Fibroblast of pulmonary artery (primary cell): ENCODE measurements around the gene COLQ.
"Not testable (repeated sequence)": the region's sequence is repeated elsewhere in the genome, so short reads cannot be mapped to it uniquely, and the experiment has no call there.

Source experiments
- DNase-seq: peaks from one replicate; pipeline ENCODE4 v3.0.0-alpha.2; 2010; ENCODE audit warnings: low read depth
- H3K4me3 ChIP-seq: replicated peaks from 2 replicates; pipeline ENCODE4 v1.5.1; 2011; ENCODE audit warnings: low read depth, mild to moderate bottlenecking, control low read depth, low read length, moderate library complexity
- CTCF ChIP-seq: IDR thresholded peaks from 2 replicates; pipeline ENCODE4 v1.5.1; 2011; ENCODE audit warnings: mild to moderate bottlenecking, control low read depth, low read length, inconsistent platforms; ENCODE audit errors: missing control alignments

Gene COLQ

GRCh38 chr3:15426579-15427118 is 94.9 kb downstream of the COLQ start:
- H3K4me3 ChIP-seq, result peak overlapping the region; percentile 99
- DNase-seq, result no peak
- TF ChIP-seq CTCF, result no peak

- H3K4me3 ChIP-seq, result no peak overlapping the region
- TF ChIP-seq CTCF, result no peak
- DNase-seq, result no peak
These were observed 100.6 kb downstream of the COLQ start for GRCh38 chr3:15420871-15421270.

GRCh38 chr3:15410966-15411365 is 110.5 kb downstream of the COLQ start:
- DNase-seq, H3K4me3 ChIP-seq: not testable (repeated sequence)

- no peak for DNase-seq
- TF ChIP-seq CTCF, result no peak
- H3K4me3 ChIP-seq, result no peak overlapping the region
These were observed 111.7 kb downstream of the COLQ start for GRCh38 chr3:15409774-15410173.

- TF ChIP-seq CTCF, result no peak
- DNase-seq, result peak; percentile 52
- no peak overlapping the region for H3K4me3 ChIP-seq
These were observed 112.3 kb downstream of the COLQ start for GRCh38 chr3:15409239-15409638.

- H3K4me3 ChIP-seq, result no peak overlapping the region
- TF ChIP-seq CTCF, result peak; percentile 68
- peak; percentile 80 for DNase-seq
These were observed 116.0 kb downstream of the COLQ start for GRCh38 chr3:15405448-15406050.

- DNase-seq, result no peak
- TF ChIP-seq CTCF, result no peak
- H3K4me3 ChIP-seq, result no peak overlapping the region
These were observed 116.7 kb downstream of the COLQ start for GRCh38 chr3:15404767-15405166.
